HS-5 (cell line): Measurements from ENCODE around the gene SLC8A1.

Experiments used
- DNase-seq: peaks from one replicate; pipeline ENCODE4 v3.0.0-alpha.2; 2012; ENCODE audit warnings: low read depth

SLC8A1 gene

GRCh38 chr2:40230186-40230585 lies 221.7 kb downstream of the SLC8A1 start:
- DNase-seq = no peak

GRCh38 chr2:40228310-40228709 lies 223.6 kb downstream of the SLC8A1 start:
- no peak for DNase-seq

GRCh38 chr2:40227210-40227609 lies 224.7 kb downstream of the SLC8A1 start:
- DNase-seq = no peak

- no peak for DNase-seq
Measured at GRCh38 chr2:40226637-40227036, 225.3 kb downstream of the SLC8A1 start.

- no peak for DNase-seq
Measured at GRCh38 chr2:40225670-40226210, 226.2 kb downstream of the SLC8A1 start.

- DNase-seq = no peak
Measured at GRCh38 chr2:40224318-40224717, 227.6 kb downstream of the SLC8A1 start.

- DNase-seq = no peak
Measured at GRCh38 chr2:40220177-40220925, 231.5 kb downstream of the SLC8A1 start.

GRCh38 chr2:40219141-40219540 lies 232.7 kb downstream of the SLC8A1 start:
- no peak for DNase-seq

GRCh38 chr2:40218679-40219078 lies 233.2 kb downstream of the SLC8A1 start:
- DNase-seq = no peak

- no peak for DNase-seq
Measured at GRCh38 chr2:40213619-40214018, 238.3 kb downstream of the SLC8A1 start.

GRCh38 chr2:40213071-40213470 lies 238.8 kb downstream of the SLC8A1 start:
- peak; percentile 75 for DNase-seq

- DNase-seq = no peak
Measured at GRCh38 chr2:40210968-40211353, 240.9 kb downstream of the SLC8A1 start.

GRCh38 chr2:40210344-40210967 lies 241.4 kb downstream of the SLC8A1 start:
- no peak for DNase-seq

- no peak for DNase-seq
Measured at GRCh38 chr2:40209761-40210160, 242.1 kb downstream of the SLC8A1 start.

GRCh38 chr2:40208463-40208862 lies 243.4 kb downstream of the SLC8A1 start:
- no peak for DNase-seq

- no peak for DNase-seq
Measured at GRCh38 chr2:40204268-40204667, 247.6 kb downstream of the SLC8A1 start.

GRCh38 chr2:40202798-40203400 lies 249.0 kb downstream of the SLC8A1 start:
- no peak for DNase-seq

GRCh38 chr2:40201425-40201824 lies 250.5 kb downstream of the SLC8A1 start:
- no peak for DNase-seq

- DNase-seq = no peak
Measured at GRCh38 chr2:40200366-40200915, 251.4 kb downstream of the SLC8A1 start.

- no peak for DNase-seq
Measured at GRCh38 chr2:40199771-40200170, 252.1 kb downstream of the SLC8A1 start.

GRCh38 chr2:40197121-40197520 lies 254.8 kb downstream of the SLC8A1 start:
- no peak for DNase-seq

- no peak for DNase-seq
Measured at GRCh38 chr2:40193670-40194026, 258.2 kb downstream of the SLC8A1 start.
